Thyroid gland (tissue), 4 donors: ENCODE results near the gene CKMT2.

ENCODE experiments used
- CTCF ChIP-seq, 6 experiments: fragments of 200-600 bp in 3 of 6; fragments of 450-650 bp in 3 of 6; sonication (generic) in 3 of 6; IDR thresholded peaks; one replicate each; pipeline ENCODE4 v1.5.1; 2016 to 2019; ENCODE audit warnings: antibody characterized with exemption in 6 of 6, mild to moderate bottlenecking in 2 of 6, inconsistent platforms in 1 of 6, moderate library complexity in 1 of 6
- POLR2A ChIP-seq, 2 donors: fragments of 450-650 bp; IDR thresholded peaks; one replicate each; pipeline ENCODE4 v1.6.1; 2017; ENCODE audit warnings: antibody characterized with exemption in 2 of 2, mild to moderate bottlenecking in 2 of 2, moderate library complexity in 1 of 2

- TF ChIP-seq POLR2A (IDR thresholded peaks at IDR 0.05): no peak
- no peak for TF ChIP-seq CTCF (IDR thresholded peaks at IDR 0.05)
Observed at GRCh38 chr5:81203729-81204128, 29.4 kb upstream of the CKMT2 start.
